GM23338 (cell line): ENCODE data around the gene TAF1B. TPM values are rescaled to one million over a fixed set of nuclear protein-coding genes. Genes with fewer than 3 reads are reported as not detected.
A peak's percentile ranks its signal among the peaks of the same experiment; 100 is the strongest.

ENCODE experiments used
- ATAC-seq: fragments of 200-7000 bp; cut with Tn5 transposase; 3 replicates; pipeline ENCODE4 v1.9.1; 2020
- DNase-seq: peaks from one replicate; pipeline ENCODE4 v3.0.0-alpha.2; 2015; ENCODE audit warnings: low spot score
- H2AFZ ChIP-seq: fragments of 200-600 bp; sonication (generic); 2 replicates; pipeline ENCODE4 v1.8.0; 2016; ENCODE audit warnings: antibody characterized with exemption, mild to moderate bottlenecking, moderate library complexity
- H3F3A ChIP-seq: fragments of 200-600 bp; sonication (generic); replicated peaks from 2 replicates; pipeline ENCODE4 v1.8.0; 2017; ENCODE audit warnings: antibody characterized with exemption, mixed run types, low read depth
- H3K27ac ChIP-seq: fragments of 200-600 bp; sonication (generic); 2 replicates; pipeline ENCODE4 v1.6.1; 2016; ENCODE audit warnings: low read depth
- H3K27me3 ChIP-seq: fragments of 200-600 bp; sonication (generic); 2 replicates; pipeline ENCODE4 v1.8.0; 2016; ENCODE audit warnings: mild to moderate bottlenecking, mixed run types, moderate library complexity; ENCODE audit not compliant: insufficient read depth
- H3K36me3 ChIP-seq: fragments of 200-600 bp; sonication (generic); 2 replicates; pipeline ENCODE4 v1.8.0; 2016; ENCODE audit warnings: mild to moderate bottlenecking; ENCODE audit not compliant: insufficient read depth
- H3K4me1 ChIP-seq: fragments of 200-600 bp; sonication (generic); 2 replicates; pipeline ENCODE4 v1.8.0; 2016; ENCODE audit warnings: mild to moderate bottlenecking, moderate library complexity; ENCODE audit not compliant: insufficient read depth
- H3K4me2 ChIP-seq: fragments of 200-600 bp; sonication (generic); 2 replicates; pipeline ENCODE4 v1.7.1; 2017; ENCODE audit warnings: mixed run types
- H3K4me3 ChIP-seq: fragments of 200-600 bp; sonication (generic); 2 replicates; pipeline ENCODE4 v1.6.1; 2016; ENCODE audit warnings: mixed run types
- H3K79me2 ChIP-seq: fragments of 200-600 bp; sonication (generic); replicated peaks from 2 replicates; pipeline ENCODE4 v1.8.0; 2017; ENCODE audit warnings: mild to moderate bottlenecking; ENCODE audit not compliant: insufficient read depth
- H3K9me2 ChIP-seq: fragments of 200-600 bp; sonication (generic); 2 replicates; pipeline ENCODE4 v1.8.0; 2017; ENCODE audit not compliant: insufficient read depth
- H4K20me1 ChIP-seq: fragments of 200-600 bp; sonication (generic); replicated peaks from 2 replicates; pipeline ENCODE4 v1.8.0; 2017; ENCODE audit warnings: mild to moderate bottlenecking; ENCODE audit not compliant: insufficient read depth
- H3K27ac Mint-ChIP-seq: 2 replicates; pipeline ENCODE4 v1.8.0; 2020; ENCODE audit warnings: inconsistent platforms, mild to moderate bottlenecking, moderate library complexity, mixed read lengths
- H3K27me3 Mint-ChIP-seq: 3 replicates; pipeline ENCODE4 v1.8.0; 2022; ENCODE audit warnings: low read depth, mild to moderate bottlenecking, moderate library complexity, mixed read lengths, inconsistent platforms; ENCODE audit not compliant: insufficient read depth, poor library complexity
- H3K36me3 Mint-ChIP-seq: 3 replicates; pipeline ENCODE4 v1.8.0; 2021; ENCODE audit warnings: low read depth, mild to moderate bottlenecking, inconsistent platforms, moderate library complexity, mixed read lengths
- H3K4me1 Mint-ChIP-seq: 3 replicates; pipeline ENCODE4 v1.8.0; 2020; ENCODE audit warnings: mild to moderate bottlenecking, inconsistent platforms, mixed read lengths
- H3K4me3 Mint-ChIP-seq: 3 replicates; pipeline ENCODE4 v1.8.0; 2021; ENCODE audit warnings: moderate library complexity, mild to moderate bottlenecking, inconsistent platforms, mixed read lengths
- H3K9me3 Mint-ChIP-seq: 3 replicates; pipeline ENCODE4 v1.8.0; 2020; ENCODE audit warnings: moderate library complexity, mild to moderate bottlenecking, inconsistent platforms, mixed read lengths
- CREB1 ChIP-seq: fragments of 250-450 bp; sonication (Bioruptor Pico); IDR thresholded peaks from 2 replicates; pipeline ENCODE4 v1.5.0; 2020; ENCODE audit warnings: low read depth, mild to moderate bottlenecking, moderate library complexity
- EZH2phosphoT487 ChIP-seq: fragments of 200-600 bp; sonication (generic); IDR thresholded peaks from one replicate; pipeline ENCODE4 v1.8.1; 2018; ENCODE audit warnings: antibody characterized with exemption; ENCODE audit not compliant: unreplicated experiment
- JUNB ChIP-seq: IDR thresholded peaks from one replicate; pipeline ENCODE4 v1.6.1; 2016; ENCODE audit warnings: antibody characterized with exemption; ENCODE audit not compliant: unreplicated experiment
- POLR2AphosphoS5 ChIP-seq: IDR thresholded peaks from 2 replicates; pipeline ENCODE4 v1.6.1; 2016; ENCODE audit warnings: antibody characterized with exemption, low read depth
- REST ChIP-seq: IDR thresholded peaks from one replicate; pipeline ENCODE4 v1.6.1; 2018; ENCODE audit warnings: antibody characterized with exemption; ENCODE audit not compliant: unreplicated experiment
- ZNF331 ChIP-seq: fragments of 250-450 bp; sonication (Bioruptor Pico); IDR thresholded peaks from 2 replicates; pipeline ENCODE4 v1.5.0; 2020; ENCODE audit warnings: low read depth, mild to moderate bottlenecking, moderate library complexity
- polyA plus RNA-seq: library from polyadenylated mRNA; unstranded; fragments of >200 nt; fragmentation: Nextera tagmentation; extraction: Ambion mirVana; gene quantifications from 2 replicates; pipeline ENCODE4 v1.2.1, GENCODE V29; 2016
- total RNA-seq: library from RNA; depleted of rRNA; stranded (reverse); fragments of >200 nt; shearing (Covaris generic); gene quantifications from 2 replicates; pipeline ENCODE4 v1.2.3, GENCODE V29; 2014
- TF ChIP-seq, protein P1 (sequence below): IDR thresholded peaks from 2 replicates; pipeline ENCODE4 v1.6.1; 2016; ENCODE audit warnings: antibody characterized with exemption
- TF ChIP-seq, protein P2 (sequence below): fragments of 250-450 bp; sonication (Bioruptor Pico); IDR thresholded peaks from 2 replicates; pipeline ENCODE4 v1.5.0; 2020; ENCODE audit warnings: mild to moderate bottlenecking, moderate library complexity
- TF ChIP-seq, protein P3 (sequence below), 2 experiments: fragments of 200-600 bp in 1 of 2; sonication (generic) in 1 of 2; conservative IDR thresholded peaks; 2 replicates each; pipeline versions ENCODE4 v1.5.1 to v1.6.1; 2016 to 2017; ENCODE audit warnings: antibody characterized with exemption in 2 of 2, low read depth in 2 of 2, mild to moderate bottlenecking in 2 of 2, moderate library complexity in 1 of 2

Gene TAF1B
- total and polyA plus RNA-seq, 2 experiments from 2014 or later, result 22.2 to 28.9 TPM

DNA sequence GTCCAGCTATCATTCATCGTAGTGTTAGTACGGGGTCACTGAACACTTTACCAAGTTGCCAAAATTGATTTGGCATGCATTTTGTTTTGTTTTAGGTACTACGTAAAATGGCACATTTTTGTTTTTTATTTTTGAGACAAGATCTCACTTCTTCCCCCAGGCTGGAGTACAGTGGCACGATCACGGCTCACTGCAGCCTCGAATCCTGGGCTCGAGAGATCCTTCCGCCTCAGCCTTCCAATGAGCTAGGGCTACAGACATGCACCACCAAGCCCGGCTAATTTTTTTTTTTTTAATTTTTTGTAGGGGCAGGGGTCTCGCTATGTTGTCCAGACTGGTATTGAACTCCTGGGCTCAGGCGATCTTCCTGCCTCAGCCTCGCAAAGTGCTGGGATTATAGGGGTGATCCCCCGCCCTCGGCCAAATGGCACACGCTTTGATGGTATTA lies 786 bp downstream of the TAF1B start:
- DNase-seq (peak; percentile 29), ATAC-seq (peak; percentile 6)
- Histone ChIP-seq H3K4me3 (peak overlapping the region; percentile 76), H3K4me2 (peak overlapping the region; percentile 82), H2AFZ (peak overlapping the region; percentile 82; the same call in 1 of the 2 replicates), H3F3A (peaks cover 6% of the 10 kb centered on the region), H3K9me2 (no peaks in the 10 kb centered on the region), H3K27ac (peak overlapping the region; percentile 92), H3K27me3 (no peaks in the 10 kb centered on the region), H3K79me2 (peaks cover 49% of the 10 kb centered on the region), H3K4me1 (peaks cover 8% of the 10 kb centered on the region), H3K36me3 (no peaks in the 10 kb centered on the region; the same call in 1 of the 2 replicates), H4K20me1 (no peaks in the 10 kb centered on the region)
- H3K4me3 Mint-ChIP-seq, result peak overlapping the region; percentile 90
- H3K27ac Mint-ChIP-seq, result peak overlapping the region; percentile 95
- H3K27me3 Mint-ChIP-seq, result peaks cover 5% of the 10 kb centered on the region
- TF ChIP-seq CREB1 (CRISPR knock-in tag), result no peak
- H3K36me3 Mint-ChIP-seq, result peaks cover 17% of the 10 kb centered on the region
- H3K9me3 Mint-ChIP-seq, result no peaks in the 10 kb centered on the region
- peaks cover 9% of the 10 kb centered on the region for H3K4me1 Mint-ChIP-seq

- H3K27me3 Mint-ChIP-seq, result peaks cover 2% of the 10 kb centered on the region
- no peaks in the 10 kb centered on the region for H3K27me3 ChIP-seq
- H3K4me1 Mint-ChIP-seq, result peaks cover 9% of the 10 kb centered on the region
- H3K9me2 ChIP-seq, result no peaks in the 10 kb centered on the region
- no peak overlapping the region for H3K27ac ChIP-seq
- H3K79me2 ChIP-seq, result peaks cover 49% of the 10 kb centered on the region
- peaks cover 22% of the 10 kb centered on the region for H3K36me3 Mint-ChIP-seq
- DNase-seq (no peak), ATAC-seq (no peak)
- no peak overlapping the region for H3K27ac Mint-ChIP-seq
- no peaks in the 10 kb centered on the region for H4K20me1 ChIP-seq
- H2AFZ ChIP-seq, result no peak overlapping the region
- peaks cover 6% of the 10 kb centered on the region for H3F3A ChIP-seq
- H3K9me3 Mint-ChIP-seq, result no peaks in the 10 kb centered on the region
- peaks cover 4% of the 10 kb centered on the region; the same call in 1 of the 2 replicates for H3K36me3 ChIP-seq
- H3K4me3 ChIP-seq, result peak overlapping the region; percentile 76
- H3K4me2 ChIP-seq, result peak overlapping the region; percentile 82
- H3K4me1 ChIP-seq, result peaks cover 8% of the 10 kb centered on the region
- H3K4me3 Mint-ChIP-seq, result peak overlapping the region; percentile 90
- TF ChIP-seq POLR2AphosphoS5 (no peak), REST (no peak), EZH2phosphoT487 (no peak), CREB1 (CRISPR knock-in tag) (no peak), JUNB (no peak), ZNF331 (CRISPR knock-in tag) (no peak)
- TF ChIP-seq, protein P1, sequence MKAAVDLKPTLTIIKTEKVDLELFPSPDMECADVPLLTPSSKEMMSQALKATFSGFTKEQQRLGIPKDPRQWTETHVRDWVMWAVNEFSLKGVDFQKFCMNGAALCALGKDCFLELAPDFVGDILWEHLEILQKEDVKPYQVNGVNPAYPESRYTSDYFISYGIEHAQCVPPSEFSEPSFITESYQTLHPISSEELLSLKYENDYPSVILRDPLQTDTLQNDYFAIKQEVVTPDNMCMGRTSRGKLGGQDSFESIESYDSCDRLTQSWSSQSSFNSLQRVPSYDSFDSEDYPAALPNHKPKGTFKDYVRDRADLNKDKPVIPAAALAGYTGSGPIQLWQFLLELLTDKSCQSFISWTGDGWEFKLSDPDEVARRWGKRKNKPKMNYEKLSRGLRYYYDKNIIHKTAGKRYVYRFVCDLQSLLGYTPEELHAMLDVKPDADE, result no peak
- TF ChIP-seq, protein P2, sequence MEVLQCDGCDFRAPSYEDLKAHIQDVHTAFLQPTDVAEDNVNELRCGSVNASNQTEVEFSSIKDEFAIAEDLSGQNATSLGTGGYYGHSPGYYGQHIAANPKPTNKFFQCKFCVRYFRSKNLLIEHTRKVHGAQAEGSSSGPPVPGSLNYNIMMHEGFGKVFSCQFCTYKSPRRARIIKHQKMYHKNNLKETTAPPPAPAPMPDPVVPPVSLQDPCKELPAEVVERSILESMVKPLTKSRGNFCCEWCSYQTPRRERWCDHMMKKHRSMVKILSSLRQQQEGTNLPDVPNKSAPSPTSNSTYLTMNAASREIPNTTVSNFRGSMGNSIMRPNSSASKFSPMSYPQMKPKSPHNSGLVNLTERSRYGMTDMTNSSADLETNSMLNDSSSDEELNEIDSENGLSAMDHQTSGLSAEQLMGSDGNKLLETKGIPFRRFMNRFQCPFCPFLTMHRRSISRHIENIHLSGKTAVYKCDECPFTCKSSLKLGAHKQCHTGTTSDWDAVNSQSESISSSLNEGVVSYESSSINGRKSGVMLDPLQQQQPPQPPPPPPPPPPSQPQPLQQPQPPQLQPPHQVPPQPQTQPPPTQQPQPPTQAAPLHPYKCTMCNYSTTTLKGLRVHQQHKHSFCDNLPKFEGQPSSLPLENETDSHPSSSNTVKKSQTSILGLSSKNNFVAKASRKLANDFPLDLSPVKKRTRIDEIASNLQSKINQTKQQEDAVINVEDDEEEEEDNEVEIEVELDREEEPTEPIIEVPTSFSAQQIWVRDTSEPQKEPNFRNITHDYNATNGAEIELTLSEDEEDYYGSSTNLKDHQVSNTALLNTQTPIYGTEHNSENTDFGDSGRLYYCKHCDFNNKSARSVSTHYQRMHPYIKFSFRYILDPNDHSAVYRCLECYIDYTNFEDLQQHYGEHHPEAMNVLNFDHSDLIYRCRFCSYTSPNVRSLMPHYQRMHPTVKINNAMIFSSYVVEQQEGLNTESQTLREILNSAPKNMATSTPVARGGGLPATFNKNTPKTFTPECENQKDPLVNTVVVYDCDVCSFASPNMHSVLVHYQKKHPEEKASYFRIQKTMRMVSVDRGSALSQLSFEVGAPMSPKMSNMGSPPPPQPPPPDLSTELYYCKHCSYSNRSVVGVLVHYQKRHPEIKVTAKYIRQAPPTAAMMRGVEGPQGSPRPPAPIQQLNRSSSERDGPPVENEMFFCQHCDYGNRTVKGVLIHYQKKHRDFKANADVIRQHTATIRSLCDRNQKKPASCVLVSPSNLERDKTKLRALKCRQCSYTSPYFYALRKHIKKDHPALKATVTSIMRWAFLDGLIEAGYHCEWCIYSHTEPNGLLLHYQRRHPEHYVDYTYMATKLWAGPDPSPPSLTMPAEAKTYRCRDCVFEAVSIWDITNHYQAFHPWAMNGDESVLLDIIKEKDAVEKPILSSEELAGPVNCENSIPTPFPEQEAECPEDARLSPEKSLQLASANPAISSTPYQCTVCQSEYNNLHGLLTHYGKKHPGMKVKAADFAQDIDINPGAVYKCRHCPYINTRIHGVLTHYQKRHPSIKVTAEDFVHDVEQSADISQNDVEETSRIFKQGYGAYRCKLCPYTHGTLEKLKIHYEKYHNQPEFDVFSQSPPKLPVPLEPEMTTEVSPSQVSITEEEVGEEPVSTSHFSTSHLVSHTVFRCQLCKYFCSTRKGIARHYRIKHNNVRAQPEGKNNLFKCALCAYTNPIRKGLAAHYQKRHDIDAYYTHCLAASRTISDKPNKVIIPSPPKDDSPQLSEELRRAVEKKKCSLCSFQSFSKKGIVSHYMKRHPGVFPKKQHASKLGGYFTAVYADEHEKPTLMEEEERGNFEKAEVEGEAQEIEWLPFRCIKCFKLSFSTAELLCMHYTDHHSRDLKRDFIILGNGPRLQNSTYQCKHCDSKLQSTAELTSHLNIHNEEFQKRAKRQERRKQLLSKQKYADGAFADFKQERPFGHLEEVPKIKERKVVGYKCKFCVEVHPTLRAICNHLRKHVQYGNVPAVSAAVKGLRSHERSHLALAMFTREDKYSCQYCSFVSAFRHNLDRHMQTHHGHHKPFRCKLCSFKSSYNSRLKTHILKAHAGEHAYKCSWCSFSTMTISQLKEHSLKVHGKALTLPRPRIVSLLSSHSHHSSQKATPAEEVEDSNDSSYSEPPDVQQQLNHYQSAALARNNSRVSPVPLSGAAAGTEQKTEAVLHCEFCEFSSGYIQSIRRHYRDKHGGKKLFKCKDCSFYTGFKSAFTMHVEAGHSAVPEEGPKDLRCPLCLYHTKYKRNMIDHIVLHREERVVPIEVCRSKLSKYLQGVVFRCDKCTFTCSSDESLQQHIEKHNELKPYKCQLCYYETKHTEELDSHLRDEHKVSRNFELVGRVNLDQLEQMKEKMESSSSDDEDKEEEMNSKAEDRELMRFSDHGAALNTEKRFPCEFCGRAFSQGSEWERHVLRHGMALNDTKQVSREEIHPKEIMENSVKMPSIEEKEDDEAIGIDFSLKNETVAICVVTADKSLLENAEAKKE (CRISPR knock-in tag), result no peak
- TF ChIP-seq, protein P3, sequence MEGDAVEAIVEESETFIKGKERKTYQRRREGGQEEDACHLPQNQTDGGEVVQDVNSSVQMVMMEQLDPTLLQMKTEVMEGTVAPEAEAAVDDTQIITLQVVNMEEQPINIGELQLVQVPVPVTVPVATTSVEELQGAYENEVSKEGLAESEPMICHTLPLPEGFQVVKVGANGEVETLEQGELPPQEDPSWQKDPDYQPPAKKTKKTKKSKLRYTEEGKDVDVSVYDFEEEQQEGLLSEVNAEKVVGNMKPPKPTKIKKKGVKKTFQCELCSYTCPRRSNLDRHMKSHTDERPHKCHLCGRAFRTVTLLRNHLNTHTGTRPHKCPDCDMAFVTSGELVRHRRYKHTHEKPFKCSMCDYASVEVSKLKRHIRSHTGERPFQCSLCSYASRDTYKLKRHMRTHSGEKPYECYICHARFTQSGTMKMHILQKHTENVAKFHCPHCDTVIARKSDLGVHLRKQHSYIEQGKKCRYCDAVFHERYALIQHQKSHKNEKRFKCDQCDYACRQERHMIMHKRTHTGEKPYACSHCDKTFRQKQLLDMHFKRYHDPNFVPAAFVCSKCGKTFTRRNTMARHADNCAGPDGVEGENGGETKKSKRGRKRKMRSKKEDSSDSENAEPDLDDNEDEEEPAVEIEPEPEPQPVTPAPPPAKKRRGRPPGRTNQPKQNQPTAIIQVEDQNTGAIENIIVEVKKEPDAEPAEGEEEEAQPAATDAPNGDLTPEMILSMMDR (conservative IDR thresholded peaks at IDR 0.05; ENCODE audit: low read depth in 2 of 2), result no peak
These were observed 1.3 kb downstream of the TAF1B start for GRCh38 chr2:9844576-9844975.
